HepG2 (cell line): ENCODE data around the gene SRGAP3. TPM values are rescaled to one million over a fixed set of nuclear protein-coding genes. Genes with fewer than 3 reads are reported as not detected.

Source experiments
- ATAC-seq: fragments of 200-7000 bp; cut with Tn5 transposase; 3 replicates; pipeline ENCODE4 v1.9.1; 2020; ENCODE audit warnings: mild to moderate bottlenecking, moderate library complexity
- BruUV-seq: library from RNA; stranded (reverse); fragments of 400-500 nt; replicated peaks from 2 replicates; lab custom pipeline; 2021; lab: Mats Ljungman, UMichigan
- CTCF ChIA-PET: fragments of 300-600 bp; formaldehyde crosslinking; extraction: SDS; loops from one replicate; lab custom pipeline; 2021; ENCODE audit warnings: low total read pairs, inconsistent platforms, low intra/inter-chr PET ratio; lab: Yijun Ruan, JAX
- POLR2A ChIA-PET: fragments of 350-600 bp; sonication (Branson Sonifier 250); formaldehyde crosslinking; loops from one replicate; lab custom pipeline; 2020; ENCODE audit warnings: antibody characterized with exemption, inconsistent platforms; lab: Yijun Ruan, JAX
- DNase-seq: peaks from one replicate; pipeline ENCODE4 v3.0.0-alpha.2; 2015; ENCODE audit warnings: low spot score
- FAIRE-seq: peaks from 3 replicates; lab custom pipeline; 2011; peaks lifted over from hg19 to GRCh38; lab: Jason Lieb, UNC
- H2AFZ ChIP-seq: one replicate; pipeline ENCODE4 v1.6.1; 2011; ENCODE audit warnings: low read length, inconsistent platforms
- H3K27ac ChIP-seq: fragments of 300-600 bp; 3 replicates; pipeline ENCODE4 v1.8.0; 2011; ENCODE audit warnings: mixed run types, mild to moderate bottlenecking, mixed read lengths, low read length, inconsistent platforms; ENCODE audit not compliant: insufficient read depth; ENCODE audit errors: extremely low read length
- H3K27me3 ChIP-seq, 2 experiments: fragments of 200-600 bp in 1 of 2; 2 replicates in 1 of 2; 3 replicates in 1 of 2; pipeline versions ENCODE4 v1.6.0 to v1.8.0; 2011; ENCODE audit warnings: low read length in 2 of 2, mild to moderate bottlenecking in 2 of 2, moderate library complexity in 2 of 2, inconsistent platforms in 1 of 2; ENCODE audit not compliant: insufficient read depth in 2 of 2, control insufficient read depth in 1 of 2
- H3K36me3 ChIP-seq, 2 experiments: fragments of 200-600 bp in 1 of 2; replicated peaks in 1 of 2; 2 replicates in 1 of 2; 3 replicates in 1 of 2; pipeline versions ENCODE4 v1.5.1 to v1.8.0; 2011; ENCODE audit warnings: low read length in 2 of 2, inconsistent platforms in 1 of 2; ENCODE audit not compliant: insufficient read depth in 2 of 2, control insufficient read depth in 1 of 2
- H3K4me1 ChIP-seq: 2 replicates; pipeline ENCODE4 v1.5.1; 2012; ENCODE audit warnings: low read length, inconsistent platforms; ENCODE audit not compliant: insufficient read depth
- H3K4me2 ChIP-seq: 2 replicates; pipeline ENCODE4 v1.6.0; 2011; ENCODE audit warnings: low read depth, low read length, inconsistent platforms
- H3K4me3 ChIP-seq, 3 experiments: fragments of 200-600 bp in 1 of 3; sonication (generic), shearing (Covaris generic) in 1 of 3; replicated peaks in 1 of 3; 2 replicates each; pipeline ENCODE4 v1.5.1; 2011 to 2016; ENCODE audit warnings: low read length in 3 of 3, inconsistent platforms in 2 of 3, low read depth in 2 of 3, mild to moderate bottlenecking in 2 of 3, control low read depth in 1 of 3, mixed read lengths in 1 of 3; ENCODE audit not compliant: insufficient read depth in 1 of 3
- H3K79me2 ChIP-seq: one replicate; pipeline ENCODE4 v1.6.1; 2011; ENCODE audit warnings: low read length, inconsistent platforms; ENCODE audit not compliant: insufficient read depth
- H3K9ac ChIP-seq: 2 replicates; pipeline ENCODE4 v1.6.0; 2011; ENCODE audit warnings: mild to moderate bottlenecking, low read depth, low read length, inconsistent platforms; ENCODE audit not compliant: insufficient read depth
- H3K9me3 ChIP-seq: 2 replicates; pipeline ENCODE4 v1.5.1; 2012; ENCODE audit warnings: mild to moderate bottlenecking, low read length
- H4K20me1 ChIP-seq: 2 replicates; pipeline ENCODE4 v1.6.0; 2011; ENCODE audit warnings: inconsistent platforms, mild to moderate bottlenecking, low read length, moderate library complexity; ENCODE audit not compliant: insufficient read depth
- ARNT ChIP-seq: fragments of 450-650 bp; IDR thresholded peaks from 2 replicates; pipeline ENCODE4 v1.6.1; 2017
- HDAC1 ChIP-seq: sonication (generic); formaldehyde crosslinking; IDR thresholded peaks from 2 replicates; pipeline ENCODE4 v1.5.1; 2020; ENCODE audit warnings: mild to moderate bottlenecking, missing genetic modification reagents
- NPAS2 ChIP-seq: sonication (generic); formaldehyde crosslinking; IDR thresholded peaks from 2 replicates; pipeline ENCODE4 v1.8.0; 2022; ENCODE audit warnings: mild to moderate bottlenecking, missing genetic modification reagents, borderline replicate concordance
- SNAPC5 ChIP-seq: sonication (generic); formaldehyde crosslinking; IDR thresholded peaks from 2 replicates; pipeline ENCODE4 v1.8.1; 2023; ENCODE audit warnings: mild to moderate bottlenecking, missing genetic modification reagents, borderline replicate concordance
- ZBTB44 ChIP-seq: sonication (generic); formaldehyde crosslinking; IDR thresholded peaks from 2 replicates; pipeline ENCODE4 v1.4.0; 2020; ENCODE audit warnings: missing genetic modification reagents
- ZBTB49 ChIP-seq: sonication (generic); formaldehyde crosslinking; IDR thresholded peaks from 2 replicates; pipeline ENCODE4 v1.4.0; 2020; ENCODE audit warnings: missing genetic modification reagents, borderline replicate concordance
- ZFP91 ChIP-seq: sonication (generic); formaldehyde crosslinking; IDR thresholded peaks from 2 replicates; pipeline ENCODE4 v1.9.0; 2022; ENCODE audit warnings: missing genetic modification reagents, mild to moderate bottlenecking, borderline replicate concordance
- ZNF10 ChIP-seq: sonication (generic); formaldehyde crosslinking; IDR thresholded peaks from 2 replicates; pipeline ENCODE4 v1.4.0; 2020; ENCODE audit warnings: mild to moderate bottlenecking, low read depth, missing genetic modification reagents, borderline replicate concordance
- ZNF576 ChIP-seq: sonication (generic); formaldehyde crosslinking; IDR thresholded peaks from 2 replicates; pipeline ENCODE4 v1.4.0; 2020; ENCODE audit warnings: mild to moderate bottlenecking, missing genetic modification reagents
- ZNF746 ChIP-seq: sonication (generic); formaldehyde crosslinking; IDR thresholded peaks from 2 replicates; pipeline ENCODE4 v1.8.0; 2022; ENCODE audit warnings: mild to moderate bottlenecking, missing genetic modification reagents
- WGBS: methylation state at CpG from one replicate; pipeline ENCODE4 v1.1.6; 2017; ENCODE audit warnings: low lambda C conversion rate; 5-methylcytosine and 5-hydroxymethylcytosine counted together
- in situ Hi-C: cut with HindIII; loops from 2 replicates; pipeline ENCODE4 v1.10.0; 2017; ENCODE audit warnings: low pct_unique_long_range_greater_than_20kb; ENCODE audit not compliant: extremely low pct_ligation_motif_present
- intact Hi-C: fragments of 100-400 bp; cut with micrococcal nuclease; formaldehyde crosslinking; loops from one replicate; pipeline ENCODE4 v1.10.0; 2022; ENCODE audit not compliant: unreplicated experiment
- polyA plus RNA-seq, 8 experiments: library from polyadenylated mRNA; depleted of rRNA in 3 of 8; stranded (reverse) in 7 of 8; unstranded in 1 of 8; fragments of >200 nt; fragmentation: Illumina TruSeq in 4 of 8; extraction: Trizol in 4 of 8; gene quantifications; 2 replicates each; pipeline versions ENCODE4 v1.2.1 to v1.2.3, GENCODE V29; 2011 to 2016; ENCODE audit warnings: low read depth in 4 of 8, missing spikeins in 1 of 8, mixed read lengths in 1 of 8; ENCODE audit not compliant: insufficient read depth in 1 of 8
- total RNA-seq, 5 experiments: library from RNA; depleted of rRNA; stranded (reverse); fragments of >200 nt; fragmentation: Illumina TruSeq; extraction: Trizol; gene quantifications; 2 replicates each; pipeline ENCODE4 v1.2.3, GENCODE V29; 2016; ENCODE audit warnings: low read depth in 1 of 5
- TF ChIP-seq, protein P1 (sequence below): sonication (generic); formaldehyde crosslinking; IDR thresholded peaks from 2 replicates; pipeline ENCODE4 v1.5.1; 2020; ENCODE audit warnings: mild to moderate bottlenecking, missing genetic modification reagents, moderate library complexity

The SRGAP3 gene
- total and polyA plus RNA-seq, 2 of the 13 experiments (the other 11 are each of a cell fraction or from before 2014, with no cell fraction given), result 1.2 to 1.4 TPM

DNA sequence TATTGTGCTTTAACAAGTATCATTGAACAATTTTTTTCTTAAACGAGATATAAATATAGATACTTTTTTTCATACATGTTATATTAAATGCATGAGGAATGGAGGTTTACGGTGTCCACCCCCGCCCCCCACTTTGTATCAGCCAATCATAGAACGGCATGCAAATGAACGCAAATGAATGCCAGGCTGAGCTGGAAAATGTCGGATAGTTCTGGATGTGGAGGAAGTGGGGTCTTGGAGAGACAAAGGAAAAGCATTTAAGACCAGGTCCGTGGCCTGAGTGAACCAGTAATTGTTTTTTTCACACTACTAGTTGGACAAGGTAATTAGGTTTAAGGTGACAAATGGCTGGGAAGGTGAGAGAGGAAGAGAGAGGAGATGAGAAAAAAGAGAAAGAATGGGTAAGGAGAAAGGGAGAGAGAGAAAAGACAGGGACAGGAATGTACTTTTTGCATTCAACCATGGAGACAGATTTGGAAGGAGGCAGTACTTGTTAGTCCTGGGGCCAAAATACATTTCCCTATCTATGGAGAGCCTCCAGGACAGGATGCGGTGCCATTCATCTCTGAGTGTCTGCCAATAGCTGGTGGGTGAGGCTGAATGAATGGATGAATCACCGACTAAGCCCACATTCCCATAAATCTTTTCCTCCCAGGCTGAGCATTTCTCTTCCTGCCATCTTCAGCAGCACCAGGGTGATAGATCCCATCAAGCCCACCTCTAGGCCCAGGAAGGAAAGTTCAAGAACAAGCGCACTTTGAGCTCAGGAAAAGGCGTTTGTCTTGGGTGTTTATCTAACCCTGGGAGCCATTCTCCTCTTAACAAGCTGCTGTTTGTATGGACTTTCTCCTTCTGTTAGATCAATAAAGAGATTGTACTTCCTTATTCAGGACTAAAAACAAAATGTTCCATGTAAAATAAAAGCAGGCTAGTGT is 284.7 kb downstream of the SRGAP3 start (continued):
- no peak for TF ChIP-seq ZNF746 (CRISPR knock-in tag)
- TF ChIP-seq, all 625 proteins: peak for 100

GRCh38 chr3:8963137-8963853 is 286.2 kb downstream of the SRGAP3 start, which contains the start of gene RAD18:
TSS of gene RAD18 (minus strand) at chr3:8963472. CDS start at chr3:8963385, 87 bp downstream.
- H3K27ac ChIP-seq, result peak within 1 kb of the TSS; percentile 90
- peak within 1 kb of the TSS; percentile 60 to 100 (median 93) for H3K4me3 ChIP-seq
- no peaks in the 10 kb centered on the region for H3K9me3 ChIP-seq
- in situ Hi-C loops (no loop called here), intact Hi-C loops (loop anchor here (10.0 kb wide), 1 partner anchor 298 kb away; no protein-coding TSS in a partner anchor)
- WGBS, result 26% methylated on average over 9 of the region's 45 CpGs
- POLR2A ChIA-PET, result no interaction called here
- ATAC-seq (peak; percentile 77), DNase-seq (peak; percentile 83), FAIRE-seq (no peak)
- H2AFZ ChIP-seq, result peak within 1 kb of the TSS; percentile 70
- no TSS peak for BruUV-seq
- CTCF ChIA-PET, result no interaction called here
- no peaks in the 10 kb centered on the region for H4K20me1 ChIP-seq
- no peaks in the 10 kb centered on the region; a peak in 1 of 5 replicates for H3K27me3 ChIP-seq
- H3K79me2 ChIP-seq, result peaks cover 39% of the 10 kb centered on the region
- peaks cover 0 to 5% of the 10 kb centered on the region in 2 experiments; a peak in 1 of 5 replicates for H3K36me3 ChIP-seq
- H3K4me2 ChIP-seq, result peak within 1 kb of the TSS; percentile 89
- H3K9ac ChIP-seq, result peak within 1 kb of the TSS; percentile 81
- H3K4me1 ChIP-seq, result peaks cover 75% of the 10 kb centered on the region
- TF ChIP-seq ZBTB49 (no peak), SNAPC5 (CRISPR knock-in tag) (0 out of 2 replicates have a peak, but pooled peaks have one; percentile 44), ZBTB44 (CRISPR knock-in tag) (no peak), ZNF10 (no peak), NPAS2 (no peak), ZNF576 (CRISPR knock-in tag) (no peak), ARNT (no peak), HDAC1 (CRISPR knock-in tag) (peak; percentile 99), ZFP91 (CRISPR knock-in tag) (peak; percentile 80; the same call in 1 of the 2 replicates)
- TF ChIP-seq, protein P1, sequence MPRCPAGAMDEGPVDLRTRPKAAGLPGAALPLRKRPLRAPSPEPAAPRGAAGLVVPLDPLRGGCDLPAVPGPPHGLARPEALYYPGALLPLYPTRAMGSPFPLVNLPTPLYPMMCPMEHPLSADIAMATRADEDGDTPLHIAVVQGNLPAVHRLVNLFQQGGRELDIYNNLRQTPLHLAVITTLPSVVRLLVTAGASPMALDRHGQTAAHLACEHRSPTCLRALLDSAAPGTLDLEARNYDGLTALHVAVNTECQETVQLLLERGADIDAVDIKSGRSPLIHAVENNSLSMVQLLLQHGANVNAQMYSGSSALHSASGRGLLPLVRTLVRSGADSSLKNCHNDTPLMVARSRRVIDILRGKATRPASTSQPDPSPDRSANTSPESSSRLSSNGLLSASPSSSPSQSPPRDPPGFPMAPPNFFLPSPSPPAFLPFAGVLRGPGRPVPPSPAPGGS (CRISPR knock-in tag), result no peak
